NCI-H1436 treated with DMSO at 0.1 percent for 48 hours (cell line): ENCODE results near the gene RDH13.
"Not testable (repeated sequence)": the region's sequence is repeated elsewhere in the genome, so short reads cannot be mapped to it uniquely, and the experiment has no call there.

Experiments used
- DNase-seq: peaks from one replicate; lab custom pipeline; 2025; lab: John Stamatoyannopoulos, UW

The RDH13 gene, protein sequence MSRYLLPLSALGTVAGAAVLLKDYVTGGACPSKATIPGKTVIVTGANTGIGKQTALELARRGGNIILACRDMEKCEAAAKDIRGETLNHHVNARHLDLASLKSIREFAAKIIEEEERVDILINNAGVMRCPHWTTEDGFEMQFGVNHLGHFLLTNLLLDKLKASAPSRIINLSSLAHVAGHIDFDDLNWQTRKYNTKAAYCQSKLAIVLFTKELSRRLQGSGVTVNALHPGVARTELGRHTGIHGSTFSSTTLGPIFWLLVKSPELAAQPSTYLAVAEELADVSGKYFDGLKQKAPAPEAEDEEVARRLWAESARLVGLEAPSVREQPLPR

DNA sequence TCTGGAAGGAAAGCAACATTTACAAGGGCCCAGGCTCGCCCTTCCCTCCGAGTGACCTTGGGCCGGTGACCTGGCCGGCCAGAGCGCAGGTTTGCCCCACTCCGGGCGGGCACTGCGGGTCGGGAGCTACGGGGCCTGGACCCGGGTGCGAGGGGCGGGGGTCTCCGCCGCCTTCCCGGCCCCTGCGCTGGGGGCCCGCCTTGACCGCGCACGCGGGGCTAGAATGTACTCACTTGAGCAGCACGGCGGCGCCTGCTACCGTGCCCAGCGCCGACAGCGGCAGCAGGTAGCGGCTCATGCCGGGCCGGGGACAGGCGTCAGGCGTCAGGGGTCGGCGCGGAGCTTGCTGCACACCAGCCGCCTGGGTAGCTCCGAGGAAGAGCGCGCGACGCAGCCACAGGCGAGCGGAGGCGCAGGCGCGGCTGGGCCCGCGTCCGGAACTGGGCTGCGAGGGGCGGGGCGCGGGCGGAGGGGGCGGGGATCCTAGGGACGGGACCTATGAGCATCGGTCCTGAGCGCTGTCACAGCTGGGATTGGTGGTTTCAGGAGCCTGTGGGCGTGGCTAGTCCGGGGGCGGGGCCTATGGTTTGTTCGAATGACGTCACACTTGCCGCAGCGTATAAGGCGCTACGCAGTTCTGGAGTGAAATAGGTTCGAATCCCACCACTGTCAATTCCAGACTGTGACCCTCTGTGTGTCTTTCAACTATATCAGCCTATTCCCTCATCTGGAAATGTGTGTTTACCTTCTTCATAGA, at the start of gene RDH13:
RDH13 (minus strand) TSS at position 414 of the 757 bp plus-strand sequence; CDS start at position 298, 116 bp downstream.
- DNase-seq = peak; percentile 94

DNA sequence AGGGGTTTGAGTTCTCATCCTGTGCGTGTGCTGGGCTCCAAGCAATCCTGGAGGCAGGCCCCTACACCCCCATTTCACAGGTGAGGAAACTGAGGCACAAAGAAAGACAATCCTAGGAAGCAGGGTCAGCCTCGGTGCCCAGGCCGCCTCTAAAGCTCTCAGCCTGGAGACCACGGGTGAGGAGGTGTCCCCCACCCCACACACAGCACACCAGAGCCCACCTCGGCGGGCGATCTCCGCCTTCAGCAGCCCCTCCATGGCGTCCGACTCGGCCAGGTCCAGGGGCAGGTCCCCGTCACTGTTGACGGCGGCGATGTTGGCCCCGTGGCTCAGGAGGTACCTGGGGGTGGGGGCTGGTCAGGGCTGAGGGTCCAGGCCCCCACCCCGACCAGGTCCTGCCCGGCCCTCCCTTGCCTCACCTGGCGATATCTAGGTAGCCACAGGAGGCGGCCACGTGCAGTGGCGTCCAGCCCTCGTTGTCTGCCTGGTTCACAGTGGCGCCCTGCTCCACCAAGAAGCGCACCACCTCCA, 49.4 kb upstream of the RDH13 start:
- DNase-seq = no peak

DNA sequence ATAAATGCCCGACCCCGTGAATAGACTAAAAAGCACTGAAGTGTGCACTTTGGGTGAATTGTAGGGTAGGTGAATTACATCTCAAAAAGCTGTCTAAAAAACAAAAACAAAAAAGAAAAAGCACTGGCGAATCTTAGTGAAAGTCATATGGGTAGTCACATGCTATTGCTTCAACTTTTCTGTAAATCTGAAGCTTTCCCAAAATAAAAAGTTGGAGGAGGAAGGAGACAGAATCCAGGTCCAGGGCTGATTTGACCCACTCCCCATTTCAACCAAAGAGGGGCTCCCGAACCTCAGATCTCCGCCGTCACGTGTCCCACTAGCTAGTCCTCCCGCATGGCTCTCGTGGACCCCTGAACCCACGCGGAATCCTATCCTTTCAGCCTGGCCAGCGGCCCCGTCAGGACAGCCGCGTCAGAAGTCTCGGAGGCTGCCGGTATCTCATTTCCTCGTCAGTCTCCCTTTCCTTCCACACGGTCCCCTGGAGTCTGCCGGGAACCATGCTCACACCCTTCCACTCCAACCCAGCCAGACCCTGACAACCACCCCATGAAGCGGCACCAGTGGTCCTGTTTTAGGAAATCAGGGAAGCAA, 48.4 kb upstream of the RDH13 start:
- no peak for DNase-seq

DNA sequence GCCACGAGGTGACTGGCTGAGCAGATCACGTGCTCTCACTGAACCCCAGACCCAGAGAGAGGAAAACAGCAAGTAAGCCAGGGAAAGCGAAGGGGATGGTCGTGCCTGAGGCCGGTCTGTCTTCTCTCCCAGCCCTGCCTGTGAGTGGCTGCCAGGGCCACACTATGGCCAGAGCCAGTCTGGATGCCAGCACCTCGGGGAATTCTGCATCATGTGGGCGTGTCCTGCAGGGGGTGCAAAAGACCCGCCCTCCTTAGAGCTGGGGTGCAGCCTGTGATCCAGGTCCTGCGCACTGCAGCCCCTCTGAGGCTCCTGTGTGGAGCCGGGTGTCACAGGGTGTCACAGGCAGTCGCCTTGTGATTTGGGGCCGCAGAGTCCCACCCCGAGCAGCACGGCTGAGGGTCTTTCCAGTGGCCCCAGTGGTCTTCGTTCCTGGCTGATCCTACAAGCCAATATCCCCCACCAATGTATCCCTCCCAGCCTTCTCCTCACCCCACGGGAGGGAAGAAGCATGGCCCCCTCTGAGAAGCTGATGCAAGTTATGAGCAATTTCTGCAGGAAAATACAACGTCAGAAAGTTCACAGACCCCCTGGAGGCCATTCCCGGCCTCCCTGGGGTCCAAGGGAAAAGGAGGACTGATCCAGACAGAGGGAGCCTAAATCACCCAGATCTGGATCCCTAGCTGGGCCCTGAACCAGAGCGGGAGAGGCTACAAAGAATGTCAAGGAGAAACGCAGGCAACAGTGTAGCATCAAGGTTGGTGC, 46.8 kb upstream of the RDH13 start:
- DNase-seq = no peak

DNA sequence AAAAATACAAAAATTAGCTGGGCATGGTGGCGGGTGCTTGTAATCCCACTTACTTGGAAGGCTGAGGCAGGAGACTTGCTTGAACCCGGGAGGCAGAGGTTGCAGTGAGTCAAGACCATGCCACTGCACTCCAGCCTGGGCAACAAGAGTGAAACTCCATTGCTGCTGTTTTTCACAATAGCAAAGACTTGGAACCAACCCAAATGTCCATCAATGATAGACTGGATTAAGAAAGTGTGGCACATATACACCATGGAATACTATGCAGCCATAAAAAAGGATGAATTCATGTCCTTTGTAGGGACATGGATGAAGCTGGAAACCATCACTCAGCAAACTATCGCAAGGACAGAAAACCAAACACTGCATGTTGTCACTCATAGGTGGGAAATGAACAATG, 44.3 kb upstream of the RDH13 start:
- not testable (repeated sequence) for DNase-seq

DNA sequence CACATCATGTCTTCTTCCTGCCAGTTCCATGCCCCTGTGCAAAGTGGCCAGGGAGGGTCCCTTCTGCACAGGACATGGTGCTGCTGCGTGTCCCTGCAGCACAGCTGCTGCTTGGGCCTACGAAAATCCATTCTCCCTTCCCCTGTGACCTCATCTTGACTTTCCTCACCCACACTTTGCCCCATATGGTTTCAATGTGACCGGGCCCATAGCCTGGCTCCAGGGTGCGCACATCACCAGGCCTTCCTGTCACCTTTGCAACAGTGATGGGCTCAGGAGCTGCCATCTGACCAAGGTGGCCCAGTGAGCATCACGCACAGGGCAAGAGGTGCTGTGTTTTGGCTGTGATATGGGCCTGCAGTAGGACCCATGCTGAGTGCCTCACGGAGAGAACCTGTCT, 43.6 kb upstream of the RDH13 start:
- no peak for DNase-seq

DNA sequence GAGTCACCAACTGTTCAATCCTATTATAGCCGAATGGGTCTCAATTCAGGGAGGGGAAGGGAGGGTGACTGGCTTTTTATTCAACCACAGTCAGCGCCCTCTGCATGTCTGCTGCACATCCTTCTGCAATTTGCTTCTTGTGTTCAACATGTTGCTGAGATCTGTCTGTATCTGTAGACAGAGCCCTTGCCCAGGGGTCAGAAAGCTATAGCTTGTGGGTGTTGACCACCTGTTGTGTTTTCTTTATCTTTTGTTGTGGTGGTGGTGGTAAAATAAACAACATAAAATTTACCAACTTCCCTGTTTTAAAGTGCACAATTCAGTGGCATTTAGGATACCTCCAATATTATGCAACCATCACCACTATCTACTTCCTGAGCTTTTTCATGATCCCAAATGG, 42.3 kb upstream of the RDH13 start:
- no peak for DNase-seq

DNA sequence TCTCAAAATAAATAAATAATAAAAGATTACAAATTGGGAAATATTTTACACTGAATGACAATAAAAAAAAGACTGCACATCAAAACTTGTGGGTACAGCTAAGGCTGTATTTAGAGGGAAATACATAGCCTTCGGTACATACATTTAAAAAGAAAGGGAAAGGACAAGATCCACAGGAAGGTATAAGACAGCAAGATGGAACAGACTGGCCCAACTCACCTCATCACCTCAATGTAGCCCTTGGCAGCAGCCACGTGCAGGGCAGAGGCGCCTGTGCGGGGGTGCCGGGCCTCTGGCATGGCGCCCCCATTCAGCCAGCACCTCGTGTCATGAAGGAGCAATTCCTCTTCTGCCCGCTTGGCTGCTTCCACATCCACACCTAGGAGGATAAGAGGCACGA, 40.2 kb upstream of the RDH13 start:
- DNase-seq = no peak

DNA sequence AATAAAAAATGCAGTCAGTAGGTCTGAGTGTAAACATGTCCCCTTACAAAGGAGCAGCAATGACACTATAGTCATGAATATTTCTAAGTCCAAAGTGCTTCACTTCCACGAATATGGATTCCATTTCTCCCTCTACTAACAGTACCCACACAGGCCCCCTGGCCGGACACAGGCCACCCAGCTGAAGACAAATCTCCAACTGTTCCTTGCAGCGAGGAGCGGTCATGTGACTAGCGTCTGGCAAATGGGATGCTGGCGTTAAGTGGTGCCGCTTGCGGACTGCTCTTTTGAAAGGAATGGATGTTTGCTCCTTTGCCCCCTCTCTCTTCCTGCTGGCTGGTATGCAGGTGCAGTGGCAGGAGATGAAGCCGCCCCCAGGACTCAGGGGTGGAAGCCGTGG, 38.3 kb upstream of the RDH13 start:
- no peak for DNase-seq

DNA sequence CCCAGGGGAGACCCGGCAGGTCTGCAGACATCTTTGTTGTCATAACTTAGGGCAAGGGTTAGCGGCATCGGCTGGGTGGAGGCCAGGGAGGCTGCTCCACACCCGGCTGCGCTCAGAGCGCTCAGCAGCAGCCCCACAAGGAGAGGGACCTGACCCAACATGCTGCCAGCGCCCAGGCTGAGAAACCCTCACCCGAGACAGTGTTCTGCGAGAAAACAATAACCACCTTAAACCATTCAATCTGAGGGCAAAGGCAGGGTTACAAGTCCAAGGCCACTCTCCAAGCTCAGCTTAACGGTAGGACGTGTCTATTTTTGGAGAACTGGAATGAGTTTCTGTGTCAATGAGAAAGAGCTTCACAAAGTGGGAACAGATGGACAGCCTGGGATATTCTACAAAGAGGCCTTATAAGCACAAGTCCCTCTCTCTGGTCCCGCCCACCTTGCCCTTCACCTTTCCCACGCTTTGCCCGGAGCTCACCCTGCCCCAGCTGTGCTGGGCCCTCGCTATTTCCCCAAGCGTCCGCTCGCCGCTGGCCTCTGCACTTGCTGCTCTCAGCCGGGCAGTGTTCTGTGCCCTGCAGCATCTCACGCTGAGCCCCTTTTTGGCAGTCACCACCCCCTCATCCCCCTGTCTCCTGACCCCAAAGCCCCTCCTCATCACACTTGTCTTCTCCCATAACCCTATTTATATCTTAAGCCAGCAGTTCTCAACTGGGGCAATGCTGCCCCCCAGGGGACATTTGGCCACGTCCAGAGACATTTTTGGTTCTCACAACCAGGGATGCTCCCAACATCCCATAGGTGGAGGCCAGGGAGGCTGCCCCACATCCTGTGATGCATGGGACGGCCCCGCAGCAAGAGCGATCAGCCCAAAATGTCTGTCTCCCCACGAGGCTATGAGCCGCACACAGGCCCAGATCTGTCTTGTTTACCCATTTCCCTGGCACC, 36.9 kb upstream of the RDH13 start:
- no peak for DNase-seq

DNA sequence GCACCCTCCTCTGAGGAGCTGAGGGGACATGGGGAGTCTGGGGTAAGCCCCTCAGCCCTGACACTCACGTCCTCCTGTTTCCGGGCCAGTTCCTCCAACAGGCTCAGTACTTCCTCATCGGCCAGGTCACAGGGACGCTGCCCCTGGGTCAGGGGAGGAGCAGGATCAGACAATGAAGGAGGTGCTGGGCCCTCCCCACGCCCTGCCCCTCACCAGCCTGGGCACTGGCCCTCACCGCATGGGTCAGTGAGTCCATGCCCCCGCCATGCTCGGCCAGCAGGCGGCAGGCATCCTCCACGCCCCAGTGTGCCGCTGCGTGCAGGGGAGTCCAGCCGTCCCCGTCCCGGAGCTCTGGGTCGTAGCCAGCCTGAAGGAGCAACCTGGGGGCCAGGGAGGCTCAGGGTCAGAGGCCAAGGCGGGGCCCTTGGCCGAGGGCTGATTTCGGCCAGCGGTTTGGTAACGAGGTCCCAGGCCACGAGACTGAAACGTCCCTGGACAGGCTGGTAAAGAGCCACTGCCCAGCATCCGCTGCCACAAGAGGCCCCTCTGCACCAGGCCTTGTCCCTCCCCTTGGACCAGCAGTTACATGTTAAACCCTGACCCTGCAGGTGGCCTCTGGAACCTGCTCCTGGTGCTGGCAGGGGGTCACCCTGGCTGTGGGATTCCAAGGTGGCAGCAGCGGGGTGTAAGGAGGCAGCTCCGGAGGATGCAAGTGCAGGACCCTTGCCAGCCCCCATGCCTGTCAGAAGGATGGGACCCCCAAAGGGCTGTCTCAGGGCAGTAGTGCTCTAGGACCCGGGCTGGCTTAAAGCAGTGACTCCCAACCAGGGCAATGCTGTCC, 36.0 kb upstream of the RDH13 start:
- no peak for DNase-seq

DNA sequence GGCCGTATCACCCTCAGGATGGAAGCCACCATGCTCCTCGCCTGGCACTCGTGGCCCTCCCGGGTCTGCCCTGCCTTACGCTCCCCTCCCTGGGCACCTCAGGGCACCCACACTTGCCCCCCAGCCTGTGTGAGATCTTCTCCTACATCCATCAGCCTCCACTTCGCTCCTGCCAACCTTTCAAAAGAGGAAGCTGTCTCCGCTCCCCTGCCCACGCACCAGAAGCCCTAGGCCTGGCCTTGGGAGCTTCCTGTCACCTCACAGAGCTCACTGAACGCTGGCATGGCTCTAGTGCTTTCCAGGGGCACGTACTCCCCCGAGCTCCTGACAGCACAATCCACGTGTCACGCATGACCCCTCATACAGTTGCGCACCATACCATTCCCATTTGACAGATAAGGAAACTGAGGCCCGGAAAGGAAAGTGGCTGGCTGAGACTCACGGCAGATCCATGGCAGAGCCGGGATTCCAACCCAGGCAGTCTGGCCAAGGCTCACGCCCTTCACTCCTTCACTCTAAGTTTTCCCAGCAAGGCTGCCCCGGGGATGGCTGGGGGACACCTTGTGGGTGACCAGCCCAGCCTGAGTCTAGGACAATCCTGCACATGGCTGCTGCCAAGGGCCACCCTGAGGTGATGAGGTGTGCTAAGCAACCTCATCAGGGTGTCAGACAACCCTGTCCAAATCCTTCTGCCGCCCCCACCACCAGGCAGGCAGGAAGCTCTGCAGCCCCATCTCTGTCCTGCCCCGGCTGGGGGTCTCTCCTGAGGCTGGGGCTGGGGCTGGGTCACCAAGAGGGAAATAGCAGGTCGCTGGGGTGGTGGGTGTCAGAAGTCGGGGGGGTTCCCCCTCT, 35.1 kb upstream of the RDH13 start:
- no peak for DNase-seq

DNA sequence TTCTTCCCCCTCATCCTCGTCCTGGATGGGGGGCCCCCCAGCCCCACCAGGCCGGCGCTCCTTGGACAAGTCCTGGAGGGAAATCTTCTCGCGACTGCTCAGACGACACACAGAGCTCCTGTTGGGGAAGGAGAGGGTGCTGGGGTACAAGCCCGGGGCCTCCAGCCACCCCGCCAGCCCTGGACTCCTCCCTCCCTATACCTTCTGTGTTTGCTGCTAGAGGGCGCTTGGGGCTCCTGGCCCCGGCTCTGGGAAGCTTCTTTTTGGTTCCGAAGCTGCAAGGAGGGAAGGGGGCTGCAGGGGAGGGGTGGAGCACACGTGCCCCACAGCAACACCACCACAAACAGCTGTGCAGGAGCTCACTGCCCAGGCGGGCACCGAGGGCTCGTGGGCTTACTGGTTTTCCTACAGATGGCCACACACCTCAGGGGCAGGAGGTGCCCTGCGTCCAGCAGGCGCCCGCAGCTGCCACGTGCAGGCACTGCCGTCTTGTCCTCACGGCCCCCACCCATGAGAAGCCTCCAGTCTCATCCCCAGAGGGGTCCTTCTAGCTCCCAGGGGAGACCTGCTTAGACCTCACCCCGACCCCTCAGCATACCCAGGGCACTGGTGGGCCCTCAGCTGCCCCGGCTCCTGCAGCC, 33.2 kb upstream of the RDH13 start:
- no peak for DNase-seq

DNA sequence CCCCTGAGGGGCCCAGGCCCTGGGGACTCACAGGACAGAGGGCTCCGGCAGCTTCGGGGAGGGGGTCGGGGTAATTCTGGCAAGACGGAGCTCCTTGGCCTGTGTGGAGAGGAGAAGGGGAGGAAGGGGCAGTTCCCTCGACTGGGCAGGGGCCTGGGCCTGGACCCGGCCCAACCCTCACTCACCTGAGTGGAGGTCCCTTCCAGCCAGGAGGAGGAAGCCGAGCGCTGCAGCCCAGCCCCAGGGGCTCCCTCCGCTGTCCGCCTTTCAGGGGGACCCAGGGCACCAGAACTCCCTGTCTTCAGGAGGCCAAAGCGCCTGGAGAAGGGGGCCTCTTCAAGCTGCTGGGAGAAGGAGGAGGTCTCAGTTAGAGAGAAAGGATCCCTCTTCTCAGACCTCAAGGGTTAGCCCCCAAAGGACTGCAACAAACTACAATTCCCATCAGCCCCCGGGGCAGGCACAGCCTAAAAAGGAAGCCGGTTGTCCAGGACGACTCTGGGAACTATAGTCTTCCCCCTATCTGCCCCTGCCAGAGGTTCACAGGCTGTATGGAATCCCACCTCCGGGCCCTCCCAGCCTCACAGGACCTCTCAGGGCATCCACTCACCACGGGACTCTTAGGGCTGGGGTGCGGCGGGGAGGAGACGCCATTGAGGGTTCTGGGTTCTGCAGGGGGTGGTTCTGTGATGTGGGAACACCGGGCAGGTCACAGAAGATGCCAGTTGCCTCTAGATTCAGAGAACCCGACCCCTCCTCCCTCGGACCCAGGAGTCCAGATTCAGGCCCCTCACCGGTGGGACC, 32.5 kb upstream of the RDH13 start:
- DNase-seq = no peak

DNA sequence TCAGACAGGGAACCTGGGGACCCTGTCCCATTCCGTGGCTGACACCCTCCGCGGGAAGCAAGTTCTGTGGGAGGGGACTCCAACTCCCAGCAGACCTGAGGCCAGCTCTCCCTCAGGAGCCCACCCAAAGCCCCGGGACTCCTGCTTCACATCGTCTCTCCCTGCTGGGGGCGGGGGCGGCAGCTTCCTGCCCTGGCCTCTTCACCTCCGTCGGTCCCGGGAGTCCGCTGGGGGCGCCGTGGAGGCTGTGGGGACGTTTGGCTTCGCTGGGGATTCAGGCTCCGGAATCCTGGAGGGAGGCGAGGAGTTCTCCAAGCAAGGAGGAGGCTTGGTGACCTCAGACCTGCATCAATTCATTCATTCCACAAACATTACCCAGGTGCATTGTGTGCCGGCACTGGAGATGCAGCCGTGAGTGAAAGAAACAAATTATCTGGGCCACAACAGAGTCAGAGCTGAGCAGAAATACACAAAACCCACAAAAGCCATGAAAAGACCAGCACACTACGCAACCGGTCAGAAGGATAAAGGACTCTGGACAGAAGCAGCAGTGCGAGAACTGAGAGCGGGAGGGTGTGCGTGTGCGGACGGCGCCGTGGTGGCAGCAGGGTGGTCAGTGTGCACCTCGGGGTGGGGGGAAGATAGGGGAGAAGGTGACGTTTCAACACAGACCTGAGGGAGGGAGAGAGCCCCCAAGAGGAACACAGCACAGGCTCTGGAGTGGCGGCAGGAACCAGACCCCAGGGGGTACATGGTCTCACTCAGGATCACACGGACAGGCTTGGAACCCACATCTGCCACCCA, 31.7 kb upstream of the RDH13 start:
- DNase-seq = no peak

DNA sequence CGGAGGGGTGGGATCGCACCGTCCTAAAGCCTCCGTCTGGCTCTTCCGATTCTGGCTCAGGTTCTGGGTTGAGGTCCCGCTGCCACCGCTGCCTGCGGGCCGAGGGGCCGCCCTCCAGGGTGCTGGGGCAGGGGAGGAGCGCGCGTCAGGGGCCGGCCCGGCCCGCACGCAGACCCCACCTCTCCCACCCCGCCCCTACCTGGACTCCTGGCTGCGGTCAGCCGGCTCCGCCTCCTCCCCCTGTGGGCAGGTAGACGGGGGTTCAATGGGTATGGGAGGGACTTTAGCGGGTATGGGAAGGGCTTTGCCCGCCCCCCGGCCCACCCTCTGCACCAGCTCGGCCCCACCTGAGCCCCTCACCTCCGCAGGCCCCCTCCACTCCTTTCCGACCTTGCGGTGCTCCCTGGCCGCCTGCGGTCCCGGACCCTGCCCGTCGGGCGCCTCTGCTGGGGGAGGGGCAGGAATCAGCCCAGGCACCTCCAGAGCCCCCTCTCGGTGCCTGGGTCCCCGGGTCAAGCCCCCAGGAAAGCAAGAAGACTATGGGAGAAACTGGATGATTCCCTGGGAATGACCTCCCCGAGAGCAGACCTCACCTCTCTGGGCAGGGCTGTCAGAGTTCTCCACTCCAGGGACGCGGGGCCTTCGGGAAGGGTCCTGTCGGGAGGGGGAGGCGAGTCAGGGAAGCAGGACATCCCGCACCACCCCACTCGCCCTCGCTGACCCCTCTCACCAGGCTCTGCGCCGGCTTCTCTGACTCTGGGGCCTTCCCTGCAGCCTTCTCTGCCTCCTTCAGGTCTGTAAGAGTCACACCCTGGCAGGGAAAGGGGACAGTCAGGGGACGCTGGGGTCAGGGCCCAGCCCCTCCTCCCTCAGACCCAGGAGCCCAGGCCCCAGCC, 29.7 kb upstream of the RDH13 start:
- DNase-seq = no peak
